Heart left ventricle (tissue), 13 donors: ENCODE measurements around the gene JUN.

Experiments
- CTCF ChIP-seq, 12 donors: fragments of 200-600 bp; sonication (generic) in 4 of 12; IDR thresholded peaks; one replicate each; pipeline versions ENCODE4 v1.5.0 to v1.8.0; 2018 to 2022; ENCODE audit warnings: antibody characterized with exemption in 12 of 12, mild to moderate bottlenecking in 5 of 12
- POLR2A ChIP-seq, 2 donors: fragments of 450-650 bp; IDR thresholded peaks; one replicate each; pipeline ENCODE4 v1.6.1; 2017; ENCODE audit warnings: antibody characterized with exemption in 2 of 2, mild to moderate bottlenecking in 2 of 2, moderate library complexity in 2 of 2
- donor health status: ischemic (EF 13 %, LVEDD 7.1; RV severe dilation, severe dysfunction).
- donor health status: DM: no; HTN: yes; CAD: no.
- donor health status: DM: no; HTN: no; CAD: no.
- donor health status: ischemic (EF 25% LVEDD 6.9; RV normal size, moderate dysfunction).
- donor health status: ischemic (EF 25% LVEDD 5.7; RV mildly dilated, moderate dysfunction).
- donor health status: ischemic (EF 35%, LVEDD 5.7; RV mildly dilated, moderate dysfunction).
- donor health status: nonischemic (EF 11% LVEDD 7.7; RV severe dilation, severe dysfunction).
- donor health status: DM: yes; HTN: yes; CAD: no.
- donor health status: PGD.
- donor health status: ischemic (EF 29% LVEDD 5.4; RV normal size, mild dysfunction).
- donor health status: nonischemic (EF 23%, LVEDD 6.1; RV moderate dilation, normal function).

- TF ChIP-seq CTCF (IDR thresholded peaks at IDR 0.05): no peak
- TF ChIP-seq POLR2A (IDR thresholded peaks at IDR 0.05): no peak
Observed at GRCh38 chr1:58804853-58805565, 21.2 kb upstream of the JUN start.
